Erythroblast (primary cell): ENCODE data around the gene ATM.

Experiments used
- GATA1 ChIP-seq: IDR thresholded peaks from 2 replicates; pipeline ENCODE4 v1.6.1; 2011; ENCODE audit warnings: low read depth, mild to moderate bottlenecking, control low read depth, low read length, moderate library complexity
- POLR2A ChIP-seq: IDR thresholded peaks from 2 replicates; pipeline ENCODE4 v1.6.1; 2011; ENCODE audit warnings: mild to moderate bottlenecking, low read length

GRCh38 chr11:108216988-108217387 is 5.9 kb upstream of the ATM start:
- TF ChIP-seq POLR2A (no peak), GATA1 (no peak)
